HL-60 (cell line): ENCODE data around the gene MARF1.

Source experiments
- DNase-seq, 2 experiments: peaks; one replicate each; pipeline ENCODE4 v3.0.0-alpha.2; 2010 to 2020; ENCODE audit warnings: low read depth in 1 of 2, low spot score in 1 of 2
- H3K27ac ChIP-seq: fragments of 250-450 bp; sonication (Bioruptor Pico); replicated peaks from 2 replicates; pipeline ENCODE4 v1.5.1; 2020; ENCODE audit warnings: mild to moderate bottlenecking, moderate library complexity
- H3K27me3 ChIP-seq: fragments of 250-450 bp; sonication (Bioruptor Pico); 2 replicates; pipeline ENCODE4 v1.5.1; 2021; ENCODE audit warnings: mild to moderate bottlenecking, moderate library complexity; ENCODE audit not compliant: insufficient read depth, poor library complexity, severe bottlenecking
- H3K4me3 ChIP-seq: replicated peaks from 2 replicates; pipeline ENCODE4 v1.5.1; 2011; ENCODE audit warnings: mild to moderate bottlenecking, control low read depth, low read length; ENCODE audit not compliant: insufficient read depth
- CTCF ChIP-seq: IDR thresholded peaks from one replicate; pipeline ENCODE4 v1.5.1; 2011; ENCODE audit warnings: low read length, control low read depth, inconsistent platforms; ENCODE audit not compliant: insufficient read depth
- GABPA ChIP-seq: IDR thresholded peaks from 2 replicates; pipeline ENCODE4 v1.6.1; 2012; ENCODE audit warnings: low read depth
- POLR2AphosphoS5 ChIP-seq: IDR thresholded peaks from 2 replicates; pipeline ENCODE4 v1.6.1; 2012; ENCODE audit warnings: low read depth
- REST ChIP-seq: IDR thresholded peaks from 2 replicates; pipeline ENCODE4 v1.6.1; 2012; ENCODE audit warnings: low read depth; ENCODE audit not compliant: insufficient replicate concordance
- SPI1 ChIP-seq: IDR thresholded peaks from 2 replicates; pipeline ENCODE4 v1.6.1; 2012; ENCODE audit warnings: low read depth, mild to moderate bottlenecking, borderline replicate concordance

The MARF1 gene

GRCh38 chr16:15605839-15606517 lies 37.0 kb downstream of the MARF1 start:
- H3K27ac ChIP-seq: no peak overlapping the region
- TF ChIP-seq GABPA (no peak), POLR2AphosphoS5 (no peak), SPI1 (no peak)
- H3K27me3 ChIP-seq: no peaks in the 10 kb centered on the region
- no peak for DNase-seq
- H3K4me3 ChIP-seq: no peak overlapping the region

GRCh38 chr16:15604460-15605440 lies 38.2 kb downstream of the MARF1 start:
- TF ChIP-seq CTCF (no peak), SPI1 (no peak), REST (no peak), POLR2AphosphoS5 (no peak)
- H3K4me3 ChIP-seq: no peak overlapping the region
- H3K27me3 ChIP-seq: no peaks in the 10 kb centered on the region
- DNase-seq: no peak
- H3K27ac ChIP-seq: no peak overlapping the region

- no peak overlapping the region for H3K27ac ChIP-seq
- no peak for DNase-seq
- H3K27me3 ChIP-seq: no peaks in the 10 kb centered on the region
- H3K4me3 ChIP-seq: no peak overlapping the region
- TF ChIP-seq REST (no peak), POLR2AphosphoS5 (no peak), GABPA (no peak), SPI1 (no peak), CTCF (no peak)
Measured at GRCh38 chr16:15602285-15603044, 40.5 kb downstream of the MARF1 start.
